PC-9 (cell line): ENCODE measurements around the gene VPS13D. TPM values are rescaled to one million over a fixed set of nuclear protein-coding genes. Genes with fewer than 3 reads are reported as not detected.
"Not testable (repeated sequence)": the region's sequence is repeated elsewhere in the genome, so short reads cannot be mapped to it uniquely, and the experiment has no call there.

Experiments used
- BruUV-seq: library from RNA; stranded (reverse); fragments of 400-500 nt; replicated peaks from 2 replicates; lab custom pipeline; 2021; lab: Mats Ljungman, UMichigan
- CTCF ChIA-PET: fragments of 300-600 bp; sonication (Branson Sonifier 250); formaldehyde crosslinking; loops from one replicate; lab custom pipeline; 2022; ENCODE audit warnings: antibody characterized with exemption; lab: Charles Lee
- POLR2A ChIA-PET: fragments of 300-600 bp; sonication (Branson Sonifier 250); formaldehyde crosslinking; loops from one replicate; lab custom pipeline; 2022; ENCODE audit warnings: antibody characterized with exemption; ENCODE audit not compliant: unreplicated experiment; lab: Charles Lee
- DNase-seq, 2 experiments: peaks; one replicate each; pipeline versions ENCODE4 v3.0.0 to v3.0.0-alpha.2; 2015 to 2022; ENCODE audit warnings: mixed read lengths in 1 of 2
- H2AFZ ChIP-seq: fragments of 200-600 bp; sonication (generic); 2 replicates; pipeline ENCODE4 v1.8.1; 2017; ENCODE audit warnings: antibody characterized with exemption
- H3F3A ChIP-seq: fragments of 200-600 bp; sonication (generic); 2 replicates; pipeline ENCODE4 v1.8.1; 2017; ENCODE audit warnings: antibody characterized with exemption, mild to moderate bottlenecking, low read depth; ENCODE audit not compliant: insufficient read depth
- H3K27ac ChIP-seq: fragments of 200-600 bp; sonication (generic); 2 replicates; pipeline ENCODE4 v1.6.1; 2016; ENCODE audit warnings: mixed run types
- H3K27me3 ChIP-seq: fragments of 200-600 bp; sonication (generic); 2 replicates; pipeline ENCODE4 v1.6.1; 2016; ENCODE audit warnings: low read depth, mixed run types; ENCODE audit not compliant: insufficient read depth
- H3K36me3 ChIP-seq: fragments of 200-600 bp; sonication (generic); 2 replicates; pipeline ENCODE4 v1.6.1; 2016; ENCODE audit warnings: low read depth, mixed run types
- H3K4me1 ChIP-seq: fragments of 200-600 bp; sonication (generic); replicated peaks from 2 replicates; pipeline ENCODE4 v1.6.1; 2016; ENCODE audit warnings: mixed run types; ENCODE audit not compliant: insufficient read depth
- H3K4me2 ChIP-seq: fragments of 200-600 bp; sonication (generic); 2 replicates; pipeline ENCODE4 v1.6.1; 2017; ENCODE audit warnings: mixed run types
- H3K4me3 ChIP-seq: fragments of 200-600 bp; sonication (generic); 2 replicates; pipeline ENCODE4 v1.6.1; 2016; ENCODE audit warnings: mixed run types
- H3K79me2 ChIP-seq: fragments of 200-600 bp; sonication (generic); 2 replicates; pipeline ENCODE4 v1.6.1; 2017; ENCODE audit warnings: low read depth, mixed run types
- H3K9me2 ChIP-seq: fragments of 200-600 bp; sonication (generic); 2 replicates; pipeline ENCODE4 v1.8.1; 2017; ENCODE audit warnings: mild to moderate bottlenecking; ENCODE audit not compliant: insufficient read depth
- H3K9me3 ChIP-seq: fragments of 200-600 bp; sonication (generic); 2 replicates; pipeline ENCODE4 v1.8.1; 2016; ENCODE audit warnings: low read depth; ENCODE audit not compliant: insufficient read depth
- H4K20me1 ChIP-seq: fragments of 200-600 bp; sonication (generic); 2 replicates; pipeline ENCODE4 v1.8.1; 2017; ENCODE audit not compliant: insufficient read depth
- EZH2 ChIP-seq: fragments of 200-600 bp; sonication (generic); IDR thresholded peaks from 2 replicates; pipeline ENCODE4 v1.8.0; 2017; ENCODE audit warnings: antibody characterized with exemption, low read depth
- intact Hi-C: fragments of 100-400 bp; cut with micrococcal nuclease; formaldehyde crosslinking; loops from one replicate; pipeline ENCODE4 v1.10.0; 2022; ENCODE audit not compliant: unreplicated experiment
- total RNA-seq: library from RNA; stranded (reverse); gene quantifications from 2 replicates; pipeline ENCODE4 v1.2.3, GENCODE V29; 2021
- TF ChIP-seq, protein P1 (sequence below): fragments of 200-600 bp; sonication (generic); conservative IDR thresholded peaks from 2 replicates; pipeline ENCODE4 v1.6.1; 2017; ENCODE audit warnings: mixed run types, antibody characterized with exemption, mild to moderate bottlenecking, moderate library complexity

The VPS13D gene
- total RNA-seq, 1 experiment from 2014 or later, result 36.2 TPM

- intact Hi-C loops, result no loop called here
- CTCF ChIA-PET, result no interaction called here
- POLR2A ChIA-PET, result interaction anchor here (0.7 kb wide), 1 partner anchor 158 kb away, joined by 5 read pairs; no protein-coding TSS in a partner anchor
Observed at GRCh38 chr1:12320486-12320885, 90.7 kb downstream of the VPS13D start.

DNA sequence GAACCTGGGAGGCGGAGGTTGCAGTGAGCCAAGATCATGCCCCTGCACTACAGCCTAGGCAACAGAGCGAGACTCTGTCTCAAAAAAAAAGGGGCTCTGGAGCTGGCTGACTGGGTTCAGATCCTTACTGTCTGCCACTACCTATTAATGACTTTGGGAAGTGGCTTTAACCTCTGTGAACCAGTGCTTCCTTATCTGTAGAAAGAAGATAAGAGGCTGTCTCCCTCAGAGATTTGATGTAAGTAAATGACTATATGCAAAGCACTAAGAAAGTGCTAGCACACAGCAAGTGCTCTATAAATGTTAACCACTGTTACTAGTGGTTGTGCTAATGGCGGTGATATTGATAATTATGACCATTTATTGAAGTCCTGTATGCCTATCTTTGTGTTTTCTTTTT is 94.6 kb downstream of the VPS13D start:
- TF ChIP-seq, protein P1, sequence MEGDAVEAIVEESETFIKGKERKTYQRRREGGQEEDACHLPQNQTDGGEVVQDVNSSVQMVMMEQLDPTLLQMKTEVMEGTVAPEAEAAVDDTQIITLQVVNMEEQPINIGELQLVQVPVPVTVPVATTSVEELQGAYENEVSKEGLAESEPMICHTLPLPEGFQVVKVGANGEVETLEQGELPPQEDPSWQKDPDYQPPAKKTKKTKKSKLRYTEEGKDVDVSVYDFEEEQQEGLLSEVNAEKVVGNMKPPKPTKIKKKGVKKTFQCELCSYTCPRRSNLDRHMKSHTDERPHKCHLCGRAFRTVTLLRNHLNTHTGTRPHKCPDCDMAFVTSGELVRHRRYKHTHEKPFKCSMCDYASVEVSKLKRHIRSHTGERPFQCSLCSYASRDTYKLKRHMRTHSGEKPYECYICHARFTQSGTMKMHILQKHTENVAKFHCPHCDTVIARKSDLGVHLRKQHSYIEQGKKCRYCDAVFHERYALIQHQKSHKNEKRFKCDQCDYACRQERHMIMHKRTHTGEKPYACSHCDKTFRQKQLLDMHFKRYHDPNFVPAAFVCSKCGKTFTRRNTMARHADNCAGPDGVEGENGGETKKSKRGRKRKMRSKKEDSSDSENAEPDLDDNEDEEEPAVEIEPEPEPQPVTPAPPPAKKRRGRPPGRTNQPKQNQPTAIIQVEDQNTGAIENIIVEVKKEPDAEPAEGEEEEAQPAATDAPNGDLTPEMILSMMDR, result no peak
- TF ChIP-seq EZH2, result no peak
- Histone ChIP-seq H3K9me3 (no peaks in the 10 kb centered on the region), H3K4me3 (no peak overlapping the region), H2AFZ (no peak overlapping the region), H3K9me2 (no peaks in the 10 kb centered on the region), H3K79me2 (no peaks in the 10 kb centered on the region), H3K36me3 (no peaks in the 10 kb centered on the region), H3K27me3 (no peaks in the 10 kb centered on the region), H3K4me2 (no peak overlapping the region), H3K4me1 (no peaks in the 10 kb centered on the region), H3K27ac (no peak overlapping the region), H3F3A (no peaks in the 10 kb centered on the region), H4K20me1 (no peaks in the 10 kb centered on the region)
- POLR2A ChIA-PET, result no interaction called here
- no peak for DNase-seq
- intact Hi-C loops, result no loop called here
- no TSS peak for BruUV-seq
- CTCF ChIA-PET, result no interaction called here

More at GRCh38 chr1:12320486-12320885, 90.7 kb downstream of the VPS13D start:
- no TSS peak for BruUV-seq
- H3F3A ChIP-seq, result no peaks in the 10 kb centered on the region
- no peak overlapping the region for H3K4me2 ChIP-seq
- H3K4me3 ChIP-seq, result no peak overlapping the region
- H3K27ac ChIP-seq, result no peak overlapping the region
- no peaks in the 10 kb centered on the region for H4K20me1 ChIP-seq
- no peaks in the 10 kb centered on the region for H3K9me3 ChIP-seq
- H2AFZ ChIP-seq, result no peak overlapping the region
- no peaks in the 10 kb centered on the region for H3K79me2 ChIP-seq
- TF ChIP-seq, protein P1, result no peak
- TF ChIP-seq EZH2, result no peak
- no peaks in the 10 kb centered on the region for H3K4me1 ChIP-seq
- no peaks in the 10 kb centered on the region for H3K27me3 ChIP-seq
- no peaks in the 10 kb centered on the region; the same call in 1 of the 2 replicates for H3K36me3 ChIP-seq
- DNase-seq, result no peak
- no peaks in the 10 kb centered on the region for H3K9me2 ChIP-seq

DNA sequence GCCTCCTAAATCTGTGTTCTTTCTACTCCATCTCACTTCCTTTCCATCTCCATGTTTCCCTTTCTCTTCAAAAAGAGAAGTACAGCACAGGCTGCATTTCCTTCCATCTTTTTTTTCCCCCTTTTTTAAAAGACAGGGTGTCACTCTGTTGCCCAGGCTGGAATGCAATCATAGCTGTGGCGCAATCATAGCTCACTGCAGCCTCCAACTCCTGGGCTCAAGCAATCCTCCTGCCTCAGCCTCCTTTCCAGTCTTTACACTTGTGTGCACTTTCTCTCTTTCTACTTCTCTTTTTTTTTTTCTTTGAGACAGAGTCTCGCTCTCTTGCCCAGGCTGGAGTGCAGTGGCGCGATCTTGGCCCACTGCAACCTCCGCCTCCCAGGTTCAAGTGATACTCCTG is 95.1 kb downstream of the VPS13D start:
- H3K27ac ChIP-seq, BruUV-seq, CTCF ChIA-PET, H3K9me2 ChIP-seq, intact Hi-C loops, H3K9me3 ChIP-seq, DNase-seq, H3F3A ChIP-seq, H4K20me1 ChIP-seq, H2AFZ ChIP-seq, H3K4me3 ChIP-seq, H3K4me2 ChIP-seq, H3K79me2 ChIP-seq, H3K4me1 ChIP-seq, POLR2A ChIA-PET, H3K36me3 ChIP-seq, H3K27me3 ChIP-seq: not testable (repeated sequence)

DNA sequence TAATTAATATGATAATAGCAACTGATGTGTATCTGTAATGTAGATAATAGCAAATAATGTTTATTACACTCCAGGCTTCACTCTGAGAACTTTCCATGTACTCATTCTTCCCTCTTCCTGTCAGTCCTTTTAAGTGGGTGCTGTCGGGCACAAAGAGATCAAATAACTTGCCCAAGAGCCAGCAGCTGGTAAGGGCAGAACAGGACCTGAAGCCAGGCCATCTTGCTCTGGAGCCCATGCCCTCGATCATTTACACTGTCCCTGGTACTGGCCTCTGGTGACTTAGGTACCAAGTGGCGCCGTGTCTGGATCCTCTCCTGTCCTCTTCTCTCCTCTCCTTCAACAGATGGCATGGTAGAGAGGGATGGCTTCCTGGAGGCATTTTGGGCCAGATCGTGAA is 97.2 kb downstream of the VPS13D start:
- no peaks in the 10 kb centered on the region for H3F3A ChIP-seq
- H3K9me2 ChIP-seq, result no peaks in the 10 kb centered on the region
- H3K4me2 ChIP-seq, result no peak overlapping the region
- no peaks in the 10 kb centered on the region for H3K79me2 ChIP-seq
- no peak for TF ChIP-seq EZH2
- TF ChIP-seq, protein P1, result no peak
- no peaks in the 10 kb centered on the region for H3K9me3 ChIP-seq
- ChIA-PET POLR2A (no interaction called here), CTCF (no interaction called here)
- no peaks in the 10 kb centered on the region for H3K4me1 ChIP-seq
- H3K36me3 ChIP-seq, result no peaks in the 10 kb centered on the region
- no peaks in the 10 kb centered on the region for H3K27me3 ChIP-seq
- no peak overlapping the region for H3K4me3 ChIP-seq
- intact Hi-C loops, result no loop called here
- no TSS peak for BruUV-seq
- no peak overlapping the region for H2AFZ ChIP-seq
- no peak for DNase-seq
- H3K27ac ChIP-seq, result no peak overlapping the region
- H4K20me1 ChIP-seq, result no peaks in the 10 kb centered on the region
